Dermis microvascular lymphatic vessel endothelial cell (primary cell): ENCODE data around the gene WDR59. TPM values are rescaled to one million over a fixed set of nuclear protein-coding genes. Genes with fewer than 3 reads are reported as not detected.
"Not testable (repeated sequence)": the region's sequence is repeated elsewhere in the genome, so short reads cannot be mapped to it uniquely, and the experiment has no call there.

ENCODE experiments used
- DNase-seq, 2 donors: peaks; one replicate each; pipeline versions ENCODE4 v3.0.0 to v3.0.0-alpha.2; 2010; ENCODE audit warnings: low read depth in 2 of 2
- total RNA-seq: library from RNA; depleted of rRNA; stranded (reverse); fragments of >200 nt; gene quantifications from 2 replicates; pipeline ENCODE4 v1.2.1, GENCODE V29; 2014

Gene WDR59
- total RNA-seq, 1 donor from 2014 or later: 10.0 TPM

DNA sequence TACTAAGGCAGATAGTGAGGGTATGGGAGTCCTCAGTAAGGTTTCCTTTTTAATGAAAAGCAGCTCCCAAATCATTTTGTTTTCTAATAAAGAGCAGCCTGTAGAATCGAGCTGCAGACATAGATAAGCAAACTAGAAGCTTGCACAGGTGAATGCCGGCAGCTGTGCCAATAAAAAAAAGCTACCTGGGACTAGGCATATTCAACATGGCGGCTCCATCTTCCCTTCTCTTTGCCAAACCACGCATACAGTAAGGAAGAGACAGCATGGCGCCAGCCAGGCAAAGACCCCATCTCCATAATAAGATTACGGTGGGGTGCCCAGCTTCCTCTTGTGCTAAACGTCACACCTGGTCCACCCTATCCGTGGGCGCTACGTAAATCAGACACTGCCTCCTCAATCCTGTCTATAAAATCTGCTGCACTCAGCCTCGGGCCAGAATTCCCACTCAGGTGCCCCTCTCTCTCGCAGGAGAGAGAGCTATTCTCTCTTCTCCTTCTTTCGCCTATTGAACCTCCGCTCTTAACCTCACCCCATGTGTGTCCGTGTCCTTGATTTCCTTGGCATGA, 117.6 kb downstream of the WDR59 start:
- no peak for DNase-seq

DNA sequence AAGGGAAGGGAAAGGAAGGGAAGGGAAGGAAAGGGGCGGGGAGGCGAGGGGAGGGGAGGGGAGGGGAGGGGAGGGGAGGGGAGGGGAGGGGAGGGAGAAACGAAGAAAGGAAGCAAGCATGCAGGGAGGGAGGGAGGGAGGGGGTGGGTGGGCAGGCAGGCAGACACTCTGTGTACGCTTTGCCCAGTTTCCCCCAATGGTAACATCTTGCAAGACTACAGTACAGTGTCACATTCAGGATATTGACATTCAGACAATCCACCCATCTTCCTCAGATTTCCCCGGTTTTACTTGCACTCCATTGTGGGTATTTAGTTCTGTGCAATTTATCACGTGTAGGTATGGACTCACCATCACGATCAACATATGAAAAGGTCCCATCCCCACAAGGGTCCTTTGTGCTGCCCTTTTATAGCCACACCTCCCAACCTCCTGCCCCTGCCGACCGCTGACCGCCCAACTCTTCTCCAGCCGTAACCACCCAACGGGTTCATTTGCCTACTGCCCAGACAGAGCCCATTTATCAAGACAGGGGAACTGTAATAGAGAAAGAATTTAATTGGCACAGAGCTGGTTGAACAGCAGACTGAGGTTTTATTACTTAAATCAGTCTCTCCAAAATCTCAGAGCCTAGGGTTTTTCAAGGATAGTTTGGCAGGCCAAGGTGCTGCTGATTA, 118.9 kb downstream of the WDR59 start:
- no peak for DNase-seq

DNA sequence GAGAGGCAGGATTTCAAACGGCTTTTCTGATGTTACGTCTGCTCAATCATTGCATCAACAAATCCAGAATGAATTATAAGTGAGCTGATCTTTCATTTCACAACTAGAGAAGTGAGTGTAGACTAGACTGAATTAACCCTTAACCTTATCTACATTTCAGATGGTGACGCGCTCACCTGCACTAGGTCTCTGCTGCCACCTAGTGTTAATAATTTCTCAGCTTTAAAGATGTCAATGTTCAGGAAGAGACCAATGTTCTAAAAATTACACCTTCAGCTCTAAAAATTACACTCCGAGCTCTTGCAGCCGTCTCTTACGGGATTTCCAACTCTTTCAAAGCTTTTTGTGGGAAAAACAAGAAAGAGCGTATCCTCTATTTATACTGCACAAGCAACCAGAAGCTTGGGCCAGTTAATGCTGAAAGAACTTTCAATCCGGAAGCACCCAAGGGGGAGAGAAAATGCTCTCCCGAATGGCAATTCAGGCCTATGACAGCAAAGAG, 122.1 kb downstream of the WDR59 start:
- peak; percentile 26 to 51 for DNase-seq

DNA sequence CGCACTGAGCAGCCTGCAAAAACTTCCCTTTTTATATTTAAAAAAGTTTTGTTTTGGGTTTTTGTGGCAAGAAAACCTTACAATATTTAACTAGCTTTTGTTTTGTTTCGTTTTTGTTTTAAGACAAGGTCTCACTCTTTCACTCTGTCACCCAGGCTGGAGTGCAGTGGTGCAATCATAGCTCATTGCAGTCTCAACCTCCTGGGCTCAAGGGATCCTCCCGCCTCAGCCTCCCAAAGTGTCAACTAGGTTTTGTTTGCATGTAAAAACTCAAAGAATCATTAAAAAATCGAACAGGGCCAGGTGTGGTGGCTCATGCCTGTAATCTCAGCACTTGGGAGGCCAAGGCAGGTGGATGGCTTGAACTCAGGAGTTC, 132.4 kb downstream of the WDR59 start:
- DNase-seq: no peak

DNA sequence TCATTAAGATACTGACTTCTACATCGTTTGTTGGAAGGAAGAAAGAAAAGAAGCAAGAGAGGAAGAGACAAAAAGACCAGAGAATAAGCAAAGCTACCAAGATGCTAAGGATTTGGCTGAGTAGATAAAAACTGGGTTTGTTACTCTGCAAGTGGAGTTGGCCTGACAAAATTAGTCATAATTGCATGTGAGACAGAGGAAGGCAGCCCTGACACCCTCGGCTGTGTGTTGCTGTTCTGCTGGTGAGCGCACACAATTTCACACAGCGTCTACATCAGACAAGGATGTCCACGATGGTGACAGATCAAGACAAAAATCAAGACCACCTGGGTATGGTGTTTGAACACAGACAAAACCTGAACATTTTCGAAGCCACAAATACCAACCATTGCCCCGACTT, 134.9 kb downstream of the WDR59 start:
- no peak for DNase-seq

DNA sequence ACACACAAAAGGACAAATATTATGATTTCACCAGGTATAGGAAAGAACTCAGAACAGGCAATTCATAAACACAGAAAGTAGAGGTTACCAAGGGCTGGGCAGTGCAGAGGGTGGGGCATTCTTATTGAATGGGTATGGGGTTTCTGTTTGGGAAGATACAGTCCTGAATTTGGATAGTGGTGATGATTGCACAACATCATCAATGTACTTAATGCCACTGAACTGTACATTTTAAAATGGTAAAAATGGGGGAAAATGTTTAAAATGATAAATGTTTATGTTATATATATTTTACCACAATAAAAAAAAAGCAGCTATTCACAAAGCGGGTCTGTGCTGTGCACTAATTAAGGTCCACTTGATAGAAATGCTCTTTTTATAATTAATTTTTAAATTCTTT, 137.7 kb downstream of the WDR59 start:
- no peak for DNase-seq

DNA sequence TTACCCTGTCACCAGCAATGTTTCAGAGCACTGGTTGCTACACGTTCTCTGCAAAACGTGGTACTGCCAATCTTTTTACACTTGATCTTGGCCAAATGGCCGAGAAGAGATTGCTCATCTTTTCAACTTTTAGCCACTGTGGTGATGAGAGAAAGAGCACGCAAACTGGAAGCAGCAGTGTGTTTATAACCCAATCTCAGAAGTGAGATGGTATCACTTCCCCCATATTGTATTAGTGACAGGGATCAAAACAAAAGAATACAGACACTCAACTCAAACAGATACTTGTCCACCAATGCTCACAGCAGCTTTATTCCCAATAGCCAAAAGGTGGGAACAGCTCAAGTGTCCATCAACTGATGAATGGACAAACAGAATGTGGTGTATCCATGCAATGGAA, 138.2 kb downstream of the WDR59 start:
- DNase-seq: no peak

DNA sequence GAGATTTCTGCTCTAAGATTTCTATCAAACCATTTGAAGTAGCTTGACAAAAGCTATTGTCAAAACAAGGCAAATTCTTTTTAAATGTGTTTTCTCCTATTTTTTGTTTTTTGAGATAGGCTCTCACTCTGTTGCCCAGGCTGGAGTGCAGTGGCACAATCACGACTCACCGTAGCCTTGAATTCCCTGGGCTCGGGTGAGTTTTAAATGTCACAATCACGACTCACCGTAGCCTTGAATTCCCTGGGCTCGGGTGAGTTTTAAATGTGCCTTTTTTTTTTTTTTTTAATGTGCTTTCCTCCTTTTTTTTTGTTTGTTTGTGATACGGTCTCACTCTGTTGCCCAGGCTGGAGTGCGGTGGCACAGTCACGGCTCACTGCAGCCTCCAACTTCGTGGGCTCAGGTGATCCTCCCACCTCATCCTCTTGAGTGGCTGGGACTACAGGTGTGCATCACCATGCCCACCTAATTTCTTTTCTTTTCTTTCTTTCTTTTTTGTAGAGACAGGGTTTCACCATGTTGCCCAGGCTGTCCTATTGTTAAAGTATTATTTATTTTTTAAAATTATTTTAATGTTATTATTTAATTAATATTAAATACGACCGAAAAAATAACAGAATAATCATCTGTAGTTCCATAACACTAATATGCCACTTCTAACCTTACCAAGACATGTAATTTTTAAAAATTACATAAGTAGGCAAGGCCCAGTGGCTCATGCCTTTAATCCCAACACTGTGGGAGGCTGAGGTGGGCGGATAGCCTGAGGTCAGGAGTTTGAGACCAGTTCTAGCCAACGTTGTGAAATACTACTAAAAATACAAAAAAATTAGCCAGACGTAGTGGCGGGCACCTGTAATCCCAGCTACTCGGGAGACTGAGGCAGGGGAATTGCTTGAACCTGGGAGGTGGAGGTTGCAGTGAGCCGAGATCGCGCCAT, 140.6 kb downstream of the WDR59 start:
- no peak for DNase-seq

DNA sequence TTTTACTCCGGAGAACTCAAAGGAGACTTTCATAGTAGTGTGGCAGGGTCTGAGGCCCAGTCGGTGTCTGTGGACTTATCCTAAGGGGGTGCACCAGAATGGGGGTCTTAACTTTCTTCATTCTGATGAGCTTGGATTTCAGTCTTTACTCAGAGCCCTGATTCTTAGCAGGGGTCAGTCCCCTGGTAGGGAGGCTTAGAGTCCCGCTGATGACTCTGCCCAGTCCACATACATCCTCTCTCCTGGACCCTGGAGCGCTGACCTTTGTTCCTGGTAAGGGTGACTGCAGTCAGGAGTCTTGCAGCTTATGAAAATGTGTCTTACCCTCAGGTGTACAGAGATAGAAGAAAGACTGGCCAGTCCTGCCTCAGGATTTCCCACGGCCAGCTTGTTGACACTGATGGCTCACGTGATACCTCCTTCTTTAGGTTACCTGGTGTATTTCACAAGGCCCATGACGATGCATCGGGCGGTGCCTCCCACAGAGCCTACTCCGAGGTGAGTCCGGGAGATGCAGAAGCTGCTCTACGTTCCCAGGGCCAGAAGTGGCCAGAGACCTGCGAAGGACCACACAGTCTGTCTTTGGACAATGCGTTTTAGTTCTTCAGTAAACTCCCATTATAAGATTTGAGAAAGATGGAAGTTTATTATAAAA, 141.4 kb downstream of the WDR59 start:
- DNase-seq: not testable (repeated sequence)

DNA sequence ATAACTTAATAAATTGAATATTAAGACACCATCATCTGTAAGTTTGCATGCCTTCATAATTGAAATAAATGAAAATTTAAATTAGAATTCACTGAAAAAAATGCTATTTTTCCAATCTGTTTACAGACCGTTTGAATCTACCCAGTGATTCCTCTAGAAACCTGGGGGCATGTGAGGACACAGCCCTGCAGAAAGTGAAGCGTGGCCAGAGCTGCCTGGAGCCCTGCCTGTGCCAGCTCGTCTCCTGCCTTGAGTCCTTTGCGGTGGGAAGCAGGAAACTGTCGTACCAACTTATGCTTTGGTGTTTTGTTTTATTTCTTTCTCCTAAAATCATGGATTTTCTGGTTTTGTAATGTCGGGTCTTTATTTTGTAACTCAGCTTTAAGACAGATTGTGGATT, 142.5 kb downstream of the WDR59 start:
- DNase-seq: no peak

DNA sequence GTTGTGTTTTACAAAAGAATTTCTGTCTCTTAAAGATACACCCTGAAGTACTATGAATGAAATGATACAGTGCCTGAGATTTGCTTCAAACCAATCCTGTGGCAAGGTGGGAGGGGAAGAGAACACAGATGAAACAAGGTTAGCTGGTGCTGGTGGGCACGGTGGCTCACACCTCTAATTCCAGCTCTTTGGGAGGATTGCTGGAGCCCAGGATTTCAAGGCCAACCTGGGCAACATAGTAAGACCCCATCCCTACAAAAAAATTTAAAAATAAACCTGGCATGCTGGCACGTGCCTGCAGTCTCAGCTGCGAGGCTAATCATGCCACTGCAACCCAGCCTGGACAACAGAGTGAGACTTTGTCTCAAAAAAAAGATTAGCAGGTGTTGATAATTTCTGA, 143.0 kb downstream of the WDR59 start:
- DNase-seq: no peak

DNA sequence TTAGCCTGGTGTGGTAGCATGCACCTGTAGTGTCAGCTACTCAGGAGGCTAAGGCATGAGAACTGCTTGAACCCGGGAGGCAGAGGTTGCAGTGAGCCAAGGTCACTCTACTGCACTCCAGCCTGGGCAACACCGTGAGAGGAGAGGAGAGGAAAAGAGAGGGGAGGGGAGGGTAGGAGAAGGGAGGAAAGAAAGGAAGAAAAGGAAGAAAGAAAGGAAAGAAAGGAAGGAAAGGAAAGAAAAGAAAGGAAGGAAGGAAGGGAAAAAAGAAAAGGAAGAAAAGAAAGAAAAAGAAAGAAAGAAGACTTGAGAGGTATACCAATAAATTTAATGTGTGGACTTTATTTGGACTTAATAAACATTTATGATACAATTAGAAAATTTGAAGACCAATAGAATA, 143.5 kb downstream of the WDR59 start:
- no peak for DNase-seq

DNA sequence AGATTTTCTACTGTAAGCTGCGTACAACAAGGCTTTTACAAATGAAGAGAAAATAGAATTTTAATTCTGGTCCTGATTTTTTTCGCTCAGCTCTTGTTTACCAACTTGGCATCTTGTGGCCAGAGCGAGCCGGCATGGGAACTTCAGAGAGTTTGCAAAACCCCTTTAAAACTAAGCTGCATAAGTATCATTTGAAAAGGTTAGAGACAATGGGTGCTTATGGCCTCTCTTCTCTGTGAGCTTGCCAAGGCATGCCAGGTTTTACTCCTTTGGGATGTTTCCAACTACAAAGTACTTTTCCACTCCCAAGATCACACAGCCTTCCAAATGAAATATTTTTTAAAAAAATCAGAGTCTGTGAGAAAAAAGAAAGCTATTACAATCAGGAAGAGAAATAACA, 147.9 kb downstream of the WDR59 start:
- DNase-seq: peak in 1 of 2 donors; percentile 37

DNA sequence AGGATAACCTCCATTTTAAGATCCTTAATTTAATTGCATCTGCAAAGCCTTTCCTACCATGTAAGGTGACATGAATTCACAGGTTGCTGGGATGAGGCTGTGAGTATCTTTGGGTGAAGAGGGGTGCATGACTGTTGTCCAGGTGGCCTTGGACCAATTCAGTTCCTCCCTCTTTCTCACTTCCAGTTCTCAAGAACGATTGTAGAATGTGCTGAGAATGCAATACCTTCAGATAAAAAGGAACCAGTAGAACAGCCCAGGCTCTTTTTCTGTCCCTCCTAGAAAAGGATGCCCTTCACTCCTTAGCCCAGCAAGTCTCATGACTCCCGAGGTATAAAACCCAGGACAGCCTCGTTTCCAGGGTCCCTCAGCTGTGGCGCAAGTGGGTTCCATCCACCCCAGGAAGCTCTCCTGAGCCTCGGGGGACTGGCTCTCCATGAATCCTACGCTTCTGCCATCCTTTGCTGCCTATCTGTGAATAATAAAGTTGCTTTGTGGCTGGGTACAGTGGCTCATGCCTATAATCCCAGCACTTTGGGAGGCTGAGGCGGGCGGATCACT, 148.7 kb downstream of the WDR59 start:
- no peak for DNase-seq

DNA sequence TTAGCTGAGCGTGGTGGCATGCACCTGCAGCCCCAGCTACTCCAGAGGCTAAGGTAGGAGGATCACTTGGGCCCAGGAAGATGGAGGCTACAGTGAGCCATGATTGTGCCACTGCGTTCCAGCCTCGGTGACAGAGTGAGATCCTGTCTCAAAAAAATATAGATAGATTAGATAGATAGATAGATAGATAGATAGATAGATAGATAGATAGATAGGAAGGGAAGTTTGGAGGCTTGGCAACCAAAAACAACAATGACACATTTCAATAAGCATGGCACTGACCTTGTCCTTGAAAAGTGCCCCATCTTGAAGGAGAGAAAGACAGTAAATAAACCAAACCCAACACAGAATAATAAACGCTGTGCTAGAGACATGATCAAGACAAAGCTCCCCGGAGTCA, 152.7 kb downstream of the WDR59 start:
- DNase-seq: no peak

DNA sequence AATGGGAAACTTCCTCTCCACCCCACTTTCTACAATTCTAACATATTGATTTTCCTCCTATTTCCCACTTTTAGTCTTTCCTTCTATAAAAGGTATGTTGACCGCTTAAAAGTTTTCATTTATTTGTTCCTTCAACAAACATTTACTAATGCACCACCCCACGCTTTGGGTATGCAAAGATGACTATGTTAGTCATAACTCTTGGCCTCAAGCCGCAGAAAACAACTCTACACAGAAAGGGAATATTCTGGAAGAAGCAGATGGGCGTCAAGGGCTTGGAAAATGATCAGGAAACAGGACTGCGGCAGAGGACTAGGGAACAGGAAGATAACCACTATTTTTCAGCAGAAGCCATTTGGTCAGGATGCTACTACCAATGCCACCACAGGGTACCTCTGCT, 153.5 kb downstream of the WDR59 start:
- DNase-seq: no peak

DNA sequence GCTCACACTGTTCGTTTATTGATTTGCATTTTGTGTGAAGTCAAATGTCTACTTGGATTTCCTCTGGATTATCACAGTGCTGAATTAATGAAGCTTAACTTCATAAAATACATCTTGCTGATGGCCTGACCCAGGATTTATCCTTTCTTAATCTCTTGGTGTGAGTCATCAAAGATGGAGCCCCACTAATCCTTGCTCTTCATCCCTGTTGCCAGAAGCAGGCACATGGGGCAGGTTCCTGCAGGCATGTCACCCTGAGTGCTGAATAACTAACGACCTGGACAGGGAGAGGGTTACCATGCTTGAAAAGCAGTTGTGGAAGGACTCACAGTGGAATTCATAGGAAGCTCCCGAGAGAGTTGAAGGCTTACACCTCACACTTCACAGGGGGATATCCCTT, 154.3 kb downstream of the WDR59 start:
- DNase-seq: no peak

DNA sequence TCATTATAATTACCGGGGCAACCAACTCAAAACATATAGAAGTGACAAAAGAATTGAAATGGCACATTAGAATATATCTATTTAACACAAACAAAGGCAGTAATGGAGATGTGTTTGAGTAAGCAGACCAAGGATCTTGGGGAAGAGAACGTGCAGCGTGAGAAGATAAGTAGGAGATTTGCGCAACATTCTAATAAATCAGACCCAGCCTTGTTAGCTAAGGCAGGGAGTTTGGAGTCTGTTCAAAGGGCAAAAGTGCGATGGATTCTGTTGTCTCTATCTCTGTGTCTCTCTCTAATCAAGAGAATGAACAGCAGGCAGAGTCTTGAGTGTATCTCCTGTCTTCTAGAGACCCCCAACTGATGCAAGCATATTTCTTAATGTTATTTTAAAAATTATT, 155.3 kb downstream of the WDR59 start:
- DNase-seq: no peak

DNA sequence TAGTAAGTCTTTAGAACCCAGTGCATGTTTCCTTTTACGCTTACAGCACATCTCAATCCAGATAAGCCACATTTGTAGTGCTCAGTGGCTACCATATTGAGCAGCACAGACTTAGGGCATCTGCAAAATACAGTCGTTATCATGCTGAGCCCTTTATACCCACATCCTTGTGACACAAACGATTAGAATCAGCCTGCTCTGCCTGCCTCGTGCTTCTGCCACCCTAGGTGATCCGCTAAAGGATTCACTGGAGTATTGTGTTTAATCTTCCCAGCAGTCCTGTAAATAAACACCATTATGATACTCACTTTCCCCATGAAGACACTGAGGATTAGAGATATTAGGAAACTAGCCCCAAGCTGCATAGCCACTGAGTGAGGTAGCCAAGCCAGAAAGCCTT, 159.0 kb downstream of the WDR59 start:
- no peak for DNase-seq

DNA sequence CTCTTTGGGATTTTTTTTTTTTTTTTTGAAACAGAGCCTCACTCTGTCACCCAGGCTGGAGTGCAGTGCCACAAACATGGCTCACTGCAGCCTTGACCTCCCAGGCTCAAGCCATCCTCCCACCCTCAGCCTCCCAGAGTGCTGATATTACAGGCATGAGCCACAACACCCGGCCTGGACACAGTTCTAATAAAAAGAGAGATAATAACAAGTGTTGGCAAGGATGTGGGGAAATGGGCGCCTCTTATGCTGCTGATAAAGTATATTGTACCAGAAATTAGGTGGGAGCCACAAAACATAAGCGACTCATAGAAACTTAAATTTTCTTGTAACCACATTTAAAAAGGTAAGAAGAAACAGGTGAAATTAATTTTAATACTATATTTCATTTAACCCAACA, 159.9 kb downstream of the WDR59 start:
- DNase-seq: no peak
